K562 (cell line): ENCODE results near the gene MED13L. TPM values are rescaled to one million over a fixed set of nuclear protein-coding genes. Genes with fewer than 3 reads are reported as not detected.
A peak's percentile ranks its signal among the peaks of the same experiment; 100 is the strongest.

ENCODE experiments used
- ATAC-seq: fragments of 200-7000 bp; cut with Tn5 transposase; 3 replicates; pipeline ENCODE4 v1.9.1; 2020; ENCODE audit warnings: moderate library complexity
- BruUV-seq: library from RNA; stranded (reverse); fragments of 400-500 nt; replicated peaks from 2 replicates; lab custom pipeline; 2021; lab: Mats Ljungman, UMichigan
- CTCF ChIA-PET: fragments of 300-600 bp; formaldehyde crosslinking; extraction: SDS; loops from one replicate; lab custom pipeline; 2021; ENCODE audit warnings: low intra/inter-chr PET ratio; lab: Yijun Ruan, JAX
- POLR2A ChIA-PET: fragments of 300-600, 350-650 bp; sonication (Branson Sonifier 250); formaldehyde crosslinking; extraction: SDS; loops from one replicate; lab custom pipeline; 2021; ENCODE audit warnings: antibody characterized with exemption, inconsistent platforms; lab: Yijun Ruan, JAX
- DNase-seq, 4 experiments: peaks; one replicate each; pipeline versions ENCODE4 v3.0.0 to v3.0.0-alpha.2; 2011 to 2018; ENCODE audit warnings: low spot score in 3 of 4, mixed read lengths in 3 of 4; ENCODE audit errors: extremely low read depth in 1 of 4
- FAIRE-seq: peaks from 2 replicates; lab custom pipeline; 2011; peaks lifted over from hg19 to GRCh38; lab: Jason Lieb, UNC
- H2AFZ ChIP-seq: 2 replicates; pipeline ENCODE4 v1.6.0; 2011; ENCODE audit warnings: low read depth, low read length, control low read depth, inconsistent platforms
- H3K27ac ChIP-seq: fragments of 200-600 bp; 3 replicates; pipeline ENCODE4 v1.8.0; 2011; ENCODE audit warnings: low read depth, mild to moderate bottlenecking, control low read depth, inconsistent platforms, low read length, moderate library complexity, mixed read lengths; ENCODE audit errors: extremely low read depth
- H3K27me3 ChIP-seq, 2 experiments: fragments of 300-600 bp in 1 of 2; 2 replicates in 1 of 2; 3 replicates in 1 of 2; pipeline versions ENCODE4 v1.6.0 to v1.8.0; 2011; ENCODE audit warnings: inconsistent platforms in 2 of 2, low read length in 2 of 2, mild to moderate bottlenecking in 1 of 2, mixed read lengths in 1 of 2, moderate library complexity in 1 of 2; ENCODE audit not compliant: control insufficient read depth in 2 of 2, insufficient read depth in 2 of 2
- H3K36me3 ChIP-seq: fragments of 300-600 bp; 3 replicates; pipeline ENCODE4 v1.8.0; 2011; ENCODE audit warnings: mild to moderate bottlenecking, low read length, inconsistent platforms; ENCODE audit not compliant: control insufficient read depth, insufficient read depth
- H3K4me1 ChIP-seq, 2 experiments: fragments of 200-600 bp in 1 of 2; replicated peaks in 1 of 2; 2 replicates in 1 of 2; 3 replicates in 1 of 2; pipeline versions ENCODE4 v1.5.1 to v1.8.0; 2011; ENCODE audit warnings: inconsistent platforms in 2 of 2, low read length in 2 of 2, mild to moderate bottlenecking in 1 of 2, mixed read lengths in 1 of 2, moderate library complexity in 1 of 2; ENCODE audit not compliant: control insufficient read depth in 2 of 2, insufficient read depth in 2 of 2
- H3K4me2 ChIP-seq: 2 replicates; pipeline ENCODE4 v1.6.1; 2011; ENCODE audit warnings: low read length, control low read depth, inconsistent platforms, mixed read lengths; ENCODE audit not compliant: insufficient read depth
- H3K4me3 ChIP-seq: fragments of 200-600 bp; sonication (generic), shearing (Covaris generic); 2 replicates; pipeline ENCODE4 v1.5.1; 2016; ENCODE audit warnings: control low read depth, inconsistent platforms
- H3K79me2 ChIP-seq: fragments of 200-600 bp; 3 replicates; pipeline ENCODE4 v1.8.0; 2011; ENCODE audit warnings: low read length, inconsistent platforms; ENCODE audit not compliant: control insufficient read depth, insufficient read depth
- H3K9ac ChIP-seq, 2 experiments: 2 replicates each; pipeline versions ENCODE4 v1.6.0 to v1.6.1; 2011; ENCODE audit warnings: low read depth in 2 of 2, low read length in 2 of 2, control low read depth in 1 of 2, inconsistent platforms in 1 of 2, mild to moderate bottlenecking in 1 of 2, mixed read lengths in 1 of 2; ENCODE audit not compliant: insufficient read depth in 1 of 2
- H3K9me1 ChIP-seq: one replicate; pipeline ENCODE4 v1.6.0; 2011; ENCODE audit warnings: inconsistent platforms, mild to moderate bottlenecking, low read length, moderate library complexity; ENCODE audit not compliant: control insufficient read depth, insufficient read depth
- H3K9me3 ChIP-seq: replicated peaks from 2 replicates; pipeline ENCODE4 v1.5.1; 2011; ENCODE audit warnings: low read depth, low read length, inconsistent platforms; ENCODE audit not compliant: control insufficient read depth, insufficient read depth
- H4K20me1 ChIP-seq: replicated peaks from 2 replicates; pipeline ENCODE4 v1.6.1; 2011; ENCODE audit warnings: low read length, inconsistent platforms, mixed read lengths; ENCODE audit not compliant: control insufficient read depth, insufficient read depth
- EGR1 ChIP-seq: fragments of 450-650 bp; conservative IDR thresholded peaks from 2 replicates; pipeline ENCODE4 v1.6.1; 2017; ENCODE audit warnings: mild to moderate bottlenecking
- HMGN3 ChIP-seq: IDR thresholded peaks from 2 replicates; pipeline ENCODE4 v1.6.1; 2011; ENCODE audit warnings: borderline replicate concordance, low read depth, mild to moderate bottlenecking, mixed read lengths, low read length; ENCODE audit not compliant: insufficient read length; ENCODE audit errors: extremely low read depth
- HNRNPL ChIP-seq: fragments of 200-400 bp; formaldehyde crosslinking; IDR thresholded peaks from 2 replicates; pipeline ENCODE4 v1.6.1; 2017; ENCODE audit warnings: low read depth, mild to moderate bottlenecking, low read length
- KDM4B ChIP-seq, 2 experiments: fragments of 450-650 bp in 1 of 2; sonication (generic) in 1 of 2; IDR thresholded peaks; 2 replicates each; pipeline ENCODE4 v1.6.1; 2016 to 2017; ENCODE audit warnings: borderline replicate concordance in 2 of 2, antibody characterized with exemption in 1 of 2, low read depth in 1 of 2, mild to moderate bottlenecking in 1 of 2
- KDM5B ChIP-seq: fragments of 200-600 bp; sonication (generic); IDR thresholded peaks from 2 replicates; pipeline ENCODE4 v1.6.1; 2012; ENCODE audit warnings: low read depth, mild to moderate bottlenecking, moderate library complexity, low read length, control low read depth, inconsistent platforms; ENCODE audit not compliant: insufficient replicate concordance
- L3MBTL2 ChIP-seq: fragments of 450-650 bp; IDR thresholded peaks from 2 replicates; pipeline ENCODE4 v1.6.1; 2016; ENCODE audit warnings: mild to moderate bottlenecking, moderate library complexity
- MXI1 ChIP-seq: IDR thresholded peaks from 2 replicates; pipeline ENCODE4 v1.6.1; 2011; ENCODE audit warnings: low read depth, mild to moderate bottlenecking, improper control_type of control experiment, low read length
- NUFIP1 ChIP-seq: fragments of 450-650 bp; IDR thresholded peaks from 2 replicates; pipeline ENCODE4 v1.6.1; 2018; ENCODE audit not compliant: partially characterized antibody
- PHF20 ChIP-seq: fragments of 450-650 bp; IDR thresholded peaks from 2 replicates; pipeline ENCODE4 v1.6.1; 2018; ENCODE audit not compliant: partially characterized antibody
- POLR3A ChIP-seq: IDR thresholded peaks from 2 replicates; pipeline ENCODE4 v1.6.1; 2011; ENCODE audit warnings: borderline replicate concordance, mild to moderate bottlenecking, moderate library complexity; ENCODE audit not compliant: insufficient read length, insufficient read depth; ENCODE audit errors: extremely low read depth
- SMC3 ChIP-seq: conservative IDR thresholded peaks from 2 replicates; pipeline ENCODE4 v1.6.1; 2011; ENCODE audit warnings: low read depth, low read length, improper control_type of control experiment; ENCODE audit not compliant: insufficient read depth
- SNIP1 ChIP-seq: fragments of 450-650 bp; IDR thresholded peaks from 2 replicates; pipeline ENCODE4 v1.7.1; 2017; ENCODE audit warnings: low read depth, mild to moderate bottlenecking
- SRSF7 ChIP-seq: fragments of 200-400 bp; formaldehyde crosslinking; optimal IDR thresholded peaks from 2 replicates; pipeline ENCODE3; 2017; ENCODE audit warnings: mild to moderate bottlenecking, low read depth, low read length
- TSC22D4 ChIP-seq: fragments of 450-650 bp; IDR thresholded peaks from 2 replicates; pipeline ENCODE4 v1.6.1; 2016; ENCODE audit warnings: missing genetic modification characterization, missing biosample characterization, control low read depth
- ZNF41 ChIP-seq: fragments of 250-450 bp; sonication (Bioruptor Pico); conservative IDR thresholded peaks from 2 replicates; pipeline ENCODE4 v1.4.0; 2020; ENCODE audit warnings: mild to moderate bottlenecking
- ZNF695 ChIP-seq: fragments of 450-650 bp; formaldehyde crosslinking; IDR thresholded peaks from 2 replicates; pipeline ENCODE4 v1.4.0; 2020; ENCODE audit warnings: mild to moderate bottlenecking, moderate library complexity
- ZNF696 ChIP-seq: fragments of 250-450 bp; sonication (Bioruptor Pico); conservative IDR thresholded peaks from 2 replicates; pipeline ENCODE4 v1.4.0; 2020; ENCODE audit warnings: mild to moderate bottlenecking, moderate library complexity
- WGBS: fragments of 100-300 bp; shearing (Covaris generic); methylation state at CpG from one replicate; pipeline ENCODE4 v1.1.6; 2016; ENCODE audit warnings: low coverage, mixed read lengths; ENCODE audit not compliant: insufficient coverage; ENCODE audit errors: missing lambda C conversion rate; 5-methylcytosine and 5-hydroxymethylcytosine counted together
- in situ Hi-C: fragments of 300-500 bp; cut with MboI; formaldehyde crosslinking; loops from 4 replicates; pipeline ENCODE4 v1.15.0; 2018; ENCODE audit warnings: inconsistent platforms, mixed read lengths
- intact Hi-C: fragments of 100-400 bp; cut with micrococcal nuclease; formaldehyde crosslinking; loops from 2 replicates; pipeline ENCODE4 v1.14.2; 2022
- polyA plus RNA-seq, 8 experiments: library from polyadenylated mRNA; depleted of rRNA in 4 of 8; stranded (reverse) in 5 of 8; unstranded in 3 of 8; fragments of >200 nt; fragmentation: Nextera tagmentation in 2 of 8; fragmentation: Illumina TruSeq in 1 of 8; extraction: Ambion mirVana in 2 of 8; extraction: Trizol in 1 of 8; gene quantifications; 2 replicates each; pipeline versions ENCODE4 v1.2.1 to v1.2.3, GENCODE V29; 2011 to 2014; ENCODE audit warnings: inconsistent platforms in 1 of 8, missing spikeins in 1 of 8
- total RNA-seq, 7 experiments: library from RNA; depleted of rRNA in 6 of 7; stranded (reverse); fragments of >200 nt in 6 of 7; fragmentation: Illumina TruSeq in 2 of 7; extraction: Trizol in 2 of 7; gene quantifications; 2 replicates each; pipeline versions ENCODE4 v1.2.1 to v1.2.3, GENCODE V29; 2011 to 2021; ENCODE audit warnings: low replicate concordance in 1 of 7
- TF ChIP-seq, protein P1 (sequence below), 3 experiments: IDR thresholded peaks in 2 of 3; conservative IDR thresholded peaks in 1 of 3; 2 replicates each; pipeline ENCODE4 v1.5.1; 2011 to 2012; ENCODE audit warnings: low read length in 3 of 3, mild to moderate bottlenecking in 3 of 3, control low read depth in 2 of 3, improper control_type of control experiment in 1 of 3, inconsistent platforms in 1 of 3, low read depth in 1 of 3, mixed read lengths in 1 of 3, moderate library complexity in 1 of 3; ENCODE audit not compliant: insufficient read depth in 2 of 3
- TF ChIP-seq, protein P2 (sequence below): fragments of 450-650 bp; IDR thresholded peaks from 2 replicates; pipeline ENCODE4 v1.6.1; 2016; ENCODE audit warnings: antibody characterized with exemption

The MED13L gene
- total and polyA plus RNA-seq, 9 of the 15 experiments (the other 6 are each of a cell fraction or from before 2014, with no cell fraction given) = 13.4 to 90.3 (median 36.9) TPM

DNA sequence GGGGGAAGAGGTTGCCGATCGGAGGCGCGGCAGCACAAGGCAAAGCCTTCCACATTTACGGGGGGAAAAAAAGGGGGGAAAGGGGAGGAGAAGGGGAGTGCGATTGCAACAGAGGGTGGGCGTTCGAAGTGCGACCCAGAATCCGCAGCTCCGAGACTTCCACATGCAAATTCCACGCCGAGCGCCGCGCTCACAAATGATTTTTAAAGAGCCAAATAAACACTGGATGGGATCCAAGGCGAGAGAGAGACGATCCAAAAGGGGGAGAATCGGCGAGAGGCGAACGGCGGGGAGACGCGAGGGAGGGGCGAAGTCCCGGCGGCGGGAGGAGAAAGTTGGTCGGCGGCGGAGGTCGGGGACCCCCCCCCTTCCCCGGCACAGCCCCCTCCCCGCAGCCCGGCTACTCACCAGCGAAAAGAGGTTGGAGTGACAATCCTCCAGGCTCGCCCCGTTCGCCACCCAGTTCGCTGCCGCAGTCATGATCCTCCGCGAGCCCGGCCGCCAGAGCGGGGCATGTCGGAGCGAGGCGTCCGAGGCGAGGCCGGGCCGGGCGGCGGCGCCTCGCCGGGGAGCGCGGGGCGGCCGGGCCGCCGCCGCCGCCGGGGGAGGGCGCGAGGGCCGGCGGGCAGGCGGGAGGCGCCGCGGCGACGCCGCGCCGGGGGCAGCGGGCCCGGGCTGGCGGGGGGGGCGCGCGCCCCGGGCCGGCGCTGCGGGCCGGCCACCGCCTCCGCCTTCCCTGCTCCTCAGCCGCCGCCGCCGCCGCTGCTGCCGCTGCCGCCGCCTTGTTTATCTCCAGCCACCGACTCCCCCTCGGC lies 634 bp downstream of the MED13L start:
- POLR2A ChIA-PET = interaction anchor here (0.7 to 1.6 kb wide), 13 partner anchors 8 to 302 kb away, joined by 3 to 9 read pairs (median 4); no protein-coding TSS in a partner anchor
- FAIRE-seq (no peak), DNase-seq (peak; percentile 35 to 68 (median 54)), ATAC-seq (peak; percentile 43)
- Histone ChIP-seq H3K27ac (peak overlapping the region; percentile 86), H3K9ac (peak overlapping the region; percentile 76 to 98), H3K4me1 (peaks cover 10 to 14% of the 10 kb centered on the region in 2 experiments), H2AFZ (peak overlapping the region; percentile 46), H3K36me3 (no peaks in the 10 kb centered on the region), H3K4me3 (peak overlapping the region; percentile 79), H3K9me1 (no peaks in the 10 kb centered on the region), H3K9me3 (no peaks in the 10 kb centered on the region), H3K27me3 (no peaks in the 10 kb centered on the region), H3K4me2 (peak overlapping the region; percentile 86), H3K79me2 (peaks cover 51% of the 10 kb centered on the region), H4K20me1 (peaks cover 16% of the 10 kb centered on the region; the same call in 1 of the 2 replicates)
- in situ Hi-C loops = no loop called here
- no TSS peak for BruUV-seq
- intact Hi-C loops = loop anchor here (2.0 to 5.0 kb wide), 3 partner anchors 80 to 322 kb away; no protein-coding TSS in a partner anchor
- CTCF ChIA-PET = no interaction called here
- WGBS = under 1% methylated on average over 53 of the region's 104 CpGs
- TF ChIP-seq ZNF41 (CRISPR knock-in tag) (no peak), ZNF695 (no peak), KDM5B (peak; percentile 24), TSC22D4 (tag) (no peak), SRSF7 (no peak), HMGN3 (peak; percentile 43), SMC3 (no peak), POLR3A (no peak), PHF20 (peak; percentile 15), L3MBTL2 (0 out of 2 replicates have a peak, but pooled peaks have one; percentile 14), KDM4B (IDR thresholded peaks at IDR 0.05; ENCODE audit: borderline replicate concordance in 2 of 2, low read depth in 1 of 2) (peak in 1 of 2 experiments; percentile 31; a peak in 1 of 4 replicates), SNIP1 (peak; percentile 87), NUFIP1 (no peak), EGR1 (0 out of 2 replicates have a peak, but pooled peaks have one; percentile 4), HNRNPL (no peak), ZNF696 (CRISPR knock-in tag) (no peak), MXI1 (no peak)
- TF ChIP-seq, protein P1, sequence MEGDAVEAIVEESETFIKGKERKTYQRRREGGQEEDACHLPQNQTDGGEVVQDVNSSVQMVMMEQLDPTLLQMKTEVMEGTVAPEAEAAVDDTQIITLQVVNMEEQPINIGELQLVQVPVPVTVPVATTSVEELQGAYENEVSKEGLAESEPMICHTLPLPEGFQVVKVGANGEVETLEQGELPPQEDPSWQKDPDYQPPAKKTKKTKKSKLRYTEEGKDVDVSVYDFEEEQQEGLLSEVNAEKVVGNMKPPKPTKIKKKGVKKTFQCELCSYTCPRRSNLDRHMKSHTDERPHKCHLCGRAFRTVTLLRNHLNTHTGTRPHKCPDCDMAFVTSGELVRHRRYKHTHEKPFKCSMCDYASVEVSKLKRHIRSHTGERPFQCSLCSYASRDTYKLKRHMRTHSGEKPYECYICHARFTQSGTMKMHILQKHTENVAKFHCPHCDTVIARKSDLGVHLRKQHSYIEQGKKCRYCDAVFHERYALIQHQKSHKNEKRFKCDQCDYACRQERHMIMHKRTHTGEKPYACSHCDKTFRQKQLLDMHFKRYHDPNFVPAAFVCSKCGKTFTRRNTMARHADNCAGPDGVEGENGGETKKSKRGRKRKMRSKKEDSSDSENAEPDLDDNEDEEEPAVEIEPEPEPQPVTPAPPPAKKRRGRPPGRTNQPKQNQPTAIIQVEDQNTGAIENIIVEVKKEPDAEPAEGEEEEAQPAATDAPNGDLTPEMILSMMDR (IDR thresholded peaks at IDR 0.05 in 2 of 3, conservative IDR thresholded peaks at IDR 0.05 in 1 of 3; ENCODE audit: insufficient read depth in 2 of 3, low read depth in 1 of 3, low read length in 3 of 3) = 0 out of 6 replicates have a peak, but pooled peaks of 1 of the 3 experiments have one; percentile 1
- TF ChIP-seq, protein P2, sequence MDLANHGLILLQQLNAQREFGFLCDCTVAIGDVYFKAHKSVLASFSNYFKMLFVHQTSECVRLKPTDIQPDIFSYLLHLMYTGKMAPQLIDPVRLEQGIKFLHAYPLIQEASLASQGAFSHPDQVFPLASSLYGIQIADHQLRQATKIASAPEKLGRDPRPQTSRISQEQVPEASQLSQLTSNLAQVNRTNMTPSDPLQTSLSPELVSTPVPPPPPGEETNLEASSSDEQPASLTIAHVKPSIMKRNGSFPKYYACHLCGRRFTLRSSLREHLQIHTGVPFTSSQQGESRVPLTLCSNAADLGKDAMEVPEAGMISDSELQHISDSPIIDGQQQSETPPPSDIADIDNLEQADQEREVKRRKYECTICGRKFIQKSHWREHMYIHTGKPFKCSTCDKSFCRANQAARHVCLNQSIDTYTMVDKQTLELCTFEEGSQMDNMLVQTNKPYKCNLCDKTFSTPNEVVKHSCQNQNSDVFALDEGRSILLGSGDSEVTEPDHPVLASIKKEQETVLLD = no peak
